ENCODE results near the gene SNX6. TPM values are rescaled to one million over a fixed set of nuclear protein-coding genes. Genes with fewer than 3 reads are reported as not detected.

SNX6 gene
- total RNA-seq, 1 experiment from 2014 or later = 69.3 TPM

DNA sequence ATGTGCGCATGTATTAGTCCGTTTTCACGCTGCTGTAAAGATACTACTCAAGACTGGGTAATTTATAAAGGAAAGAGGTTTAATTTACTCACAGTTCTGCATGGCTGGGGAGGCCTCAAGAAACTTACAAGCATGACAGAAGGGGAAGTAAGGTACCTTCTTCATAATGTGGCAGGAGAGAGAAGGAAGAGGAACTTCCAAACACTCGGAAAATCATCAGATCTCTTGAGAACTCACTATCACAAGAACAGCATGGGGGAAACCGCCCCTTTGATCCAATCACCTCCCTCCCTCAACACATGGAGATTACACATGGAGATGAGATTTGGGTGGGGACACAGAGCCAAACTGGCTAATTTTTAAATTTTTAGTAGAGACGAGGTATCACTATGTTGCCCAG lies 41.8 kb upstream of the SNX6 start:
- no peaks in the 10 kb centered on the region for H3K9me3 ChIP-seq (ENCODE audit: control insufficient read depth, low read depth, low read length)

More for the DNA sequence above, 41.8 kb upstream of the SNX6 start:
- no peak overlapping the region for H3K18ac ChIP-seq (ENCODE audit: insufficient read length, low read depth, low read length)
- no peak overlapping the region for H4K91ac ChIP-seq (ENCODE audit: insufficient read length, low read depth, low read length)
- Mint-ChIP-seq H3K36me3 (ENCODE audit: insufficient read depth in 1 of 3, low read depth in 3 of 3) (peaks cover 0 to 4% (median 0%) of the 10 kb centered on the region in 3 experiments; a peak in 1 of 7 replicates), H3K27ac (no peak overlapping the region), H3K27me3 (ENCODE audit: low read depth) (peaks cover 1% of the 10 kb centered on the region; the same call in 1 of the 2 replicates), H3K4me1 (0 out of 4 replicates have a peak, but pooled peaks cover 0 to 3% of the 10 kb centered on the region in 2 experiments), H3K9me3 (no peaks in the 10 kb centered on the region; a peak in 1 of 5 replicates), H3K4me3 (no peak overlapping the region)
- H3K4me2 ChIP-seq (ENCODE audit: insufficient read depth, insufficient read length, low read length) = no peak overlapping the region
- H3K79me1 ChIP-seq (ENCODE audit: insufficient read depth, low read depth, low read length, poor library complexity, severe bottlenecking) = no peaks in the 10 kb centered on the region
- no peak for DNase-seq
- H4K5ac ChIP-seq (ENCODE audit: insufficient read length, low read depth, low read length) = no peak overlapping the region
- H3T11ph ChIP-seq (ENCODE audit: low read length) = no peak overlapping the region
- no peak overlapping the region for H2BK15ac ChIP-seq (ENCODE audit: low read depth, low read length)
- H3K27ac ChIP-seq (ENCODE audit: insufficient read length, low read depth, low read length) = no peak overlapping the region
- no peak overlapping the region for H3K4ac ChIP-seq (ENCODE audit: low read depth, low read length)
- H3K23ac ChIP-seq (ENCODE audit: insufficient read length, low read depth, low read length) = no peak overlapping the region
- no peak overlapping the region for H2BK12ac ChIP-seq (ENCODE audit: insufficient read length, low read depth, low read length)
- no peak overlapping the region for H3K56ac ChIP-seq (ENCODE audit: insufficient read length, low read depth, low read length)
- no peaks in the 10 kb centered on the region for H3K27me3 ChIP-seq (ENCODE audit: insufficient read depth, low read length)
- H2BK5ac ChIP-seq (ENCODE audit: insufficient read length, low read length) = no peak overlapping the region
- no CpG with 5 or more reads among the region's 6 CpGs for WGBS (ENCODE audit: extremely low coverage, insufficient read length, low lambda C conversion rate)
- no peak overlapping the region for H2BK20ac ChIP-seq (ENCODE audit: low read depth, low read length, poor library complexity, severe bottlenecking)
- H3K4me1 ChIP-seq (ENCODE audit: insufficient read depth, low read length) = no peaks in the 10 kb centered on the region
- no peak overlapping the region for H2AK5ac ChIP-seq (ENCODE audit: insufficient read length, low read length)
- H3K23me2 ChIP-seq (ENCODE audit: insufficient read length, low read depth, low read length, poor library complexity, severe bottlenecking) = no peaks in the 10 kb centered on the region
- no peak overlapping the region for H3K14ac ChIP-seq (ENCODE audit: insufficient read depth, low read length)
- no peak overlapping the region for H4K8ac ChIP-seq (replicated peaks; ENCODE audit: insufficient read length, low read depth, low read length)
- H3K79me2 ChIP-seq (ENCODE audit: insufficient read depth, low read length) = no peaks in the 10 kb centered on the region
- no peaks in the 10 kb centered on the region for H4K20me1 ChIP-seq (ENCODE audit: control insufficient read depth, insufficient read depth, insufficient read length)
- no peak overlapping the region for H2BK120ac ChIP-seq (ENCODE audit: low read depth, low read length, poor library complexity, severe bottlenecking)
- H3K9ac ChIP-seq (ENCODE audit: extremely low read depth, insufficient read length, low read length) = no peak overlapping the region
- TF ChIP-seq, protein P1, sequence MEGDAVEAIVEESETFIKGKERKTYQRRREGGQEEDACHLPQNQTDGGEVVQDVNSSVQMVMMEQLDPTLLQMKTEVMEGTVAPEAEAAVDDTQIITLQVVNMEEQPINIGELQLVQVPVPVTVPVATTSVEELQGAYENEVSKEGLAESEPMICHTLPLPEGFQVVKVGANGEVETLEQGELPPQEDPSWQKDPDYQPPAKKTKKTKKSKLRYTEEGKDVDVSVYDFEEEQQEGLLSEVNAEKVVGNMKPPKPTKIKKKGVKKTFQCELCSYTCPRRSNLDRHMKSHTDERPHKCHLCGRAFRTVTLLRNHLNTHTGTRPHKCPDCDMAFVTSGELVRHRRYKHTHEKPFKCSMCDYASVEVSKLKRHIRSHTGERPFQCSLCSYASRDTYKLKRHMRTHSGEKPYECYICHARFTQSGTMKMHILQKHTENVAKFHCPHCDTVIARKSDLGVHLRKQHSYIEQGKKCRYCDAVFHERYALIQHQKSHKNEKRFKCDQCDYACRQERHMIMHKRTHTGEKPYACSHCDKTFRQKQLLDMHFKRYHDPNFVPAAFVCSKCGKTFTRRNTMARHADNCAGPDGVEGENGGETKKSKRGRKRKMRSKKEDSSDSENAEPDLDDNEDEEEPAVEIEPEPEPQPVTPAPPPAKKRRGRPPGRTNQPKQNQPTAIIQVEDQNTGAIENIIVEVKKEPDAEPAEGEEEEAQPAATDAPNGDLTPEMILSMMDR (conservative IDR thresholded peaks at IDR 0.05) = no peak
- no peak overlapping the region for H2AFZ ChIP-seq (ENCODE audit: low read length)

Measured in H9 (cell line).